H9 (cell line): Measurements from ENCODE around the gene SF3A1. TPM values are rescaled to one million over a fixed set of nuclear protein-coding genes. Genes with fewer than 3 reads are reported as not detected.
A peak's percentile ranks its signal among the peaks of the same experiment; 100 is the strongest.

ENCODE experiments used
- DNase-seq: peaks from one replicate; pipeline ENCODE4 v3.0.0-alpha.2; 2017
- H2AFZ ChIP-seq: one replicate; pipeline ENCODE4 v1.6.1; 2013; ENCODE audit warnings: mild to moderate bottlenecking, low read length, control low read depth, moderate library complexity
- H2AK5ac ChIP-seq: 2 replicates; pipeline ENCODE4 v1.6.1; 2013; ENCODE audit warnings: low read length, control low read depth, mixed read lengths; ENCODE audit not compliant: insufficient read length
- H2BK120ac ChIP-seq: one replicate; pipeline ENCODE4 v1.6.1; 2013; ENCODE audit warnings: low read depth, mild to moderate bottlenecking, low read length, control low read depth, inconsistent platforms; ENCODE audit not compliant: poor library complexity, severe bottlenecking
- H2BK12ac ChIP-seq: 2 replicates; pipeline ENCODE4 v1.6.1; 2013; ENCODE audit warnings: low read length, control low read depth, mixed read lengths, low read depth; ENCODE audit not compliant: insufficient read length
- H2BK15ac ChIP-seq: 2 replicates; pipeline ENCODE4 v1.6.1; 2013; ENCODE audit warnings: low read depth, low read length, control low read depth
- H2BK20ac ChIP-seq: one replicate; pipeline ENCODE4 v1.6.1; 2013; ENCODE audit warnings: low read depth, mild to moderate bottlenecking, low read length, control low read depth, inconsistent platforms; ENCODE audit not compliant: poor library complexity, severe bottlenecking
- H2BK5ac ChIP-seq: 2 replicates; pipeline ENCODE4 v1.6.1; 2013; ENCODE audit warnings: low read length, control low read depth, mixed read lengths; ENCODE audit not compliant: insufficient read length
- H3K14ac ChIP-seq: 2 replicates; pipeline ENCODE4 v1.6.1; 2013; ENCODE audit warnings: low read length, control low read depth; ENCODE audit not compliant: insufficient read depth
- H3K18ac ChIP-seq: 2 replicates; pipeline ENCODE4 v1.6.1; 2013; ENCODE audit warnings: low read depth, mild to moderate bottlenecking, mixed read lengths, low read length, control low read depth; ENCODE audit not compliant: insufficient read length
- H3K23ac ChIP-seq: 2 replicates; pipeline ENCODE4 v1.6.1; 2013; ENCODE audit warnings: low read length, control low read depth, mixed read lengths, low read depth; ENCODE audit not compliant: insufficient read length
- H3K23me2 ChIP-seq: 2 replicates; pipeline ENCODE4 v1.6.1; 2013; ENCODE audit warnings: low read depth, mild to moderate bottlenecking, mixed read lengths, low read length, control low read depth; ENCODE audit not compliant: insufficient read length, poor library complexity, severe bottlenecking
- H3K27ac ChIP-seq: 2 replicates; pipeline ENCODE4 v1.5.1; 2013; ENCODE audit warnings: low read length, control low read depth, mixed read lengths, low read depth; ENCODE audit not compliant: insufficient read length
- H3K27me3 ChIP-seq: 2 replicates; pipeline ENCODE4 v1.6.1; 2013; ENCODE audit warnings: low read length, control low read depth, inconsistent platforms; ENCODE audit not compliant: insufficient read depth
- H3K4ac ChIP-seq: 2 replicates; pipeline ENCODE4 v1.6.1; 2013; ENCODE audit warnings: low read depth, mild to moderate bottlenecking, control low read depth, inconsistent platforms, low read length, moderate library complexity
- H3K4me1 ChIP-seq: 2 replicates; pipeline ENCODE4 v1.6.1; 2013; ENCODE audit warnings: low read length, control low read depth, inconsistent platforms; ENCODE audit not compliant: insufficient read depth
- H3K4me2 ChIP-seq: 2 replicates; pipeline ENCODE4 v1.6.1; 2013; ENCODE audit warnings: low read length, control low read depth, mixed read lengths; ENCODE audit not compliant: insufficient read length, insufficient read depth
- H3K56ac ChIP-seq: 2 replicates; pipeline ENCODE4 v1.6.1; 2013; ENCODE audit warnings: low read depth, mild to moderate bottlenecking, mixed read lengths, low read length, control low read depth; ENCODE audit not compliant: insufficient read length
- H3K79me1 ChIP-seq: 2 replicates; pipeline ENCODE4 v1.6.1; 2013; ENCODE audit warnings: low read depth, mild to moderate bottlenecking, moderate library complexity, low read length, control low read depth, inconsistent platforms; ENCODE audit not compliant: insufficient read depth, poor library complexity, severe bottlenecking
- H3K79me2 ChIP-seq: 2 replicates; pipeline ENCODE4 v1.6.1; 2013; ENCODE audit warnings: low read length, control low read depth, inconsistent platforms; ENCODE audit not compliant: insufficient read depth
- H3K9ac ChIP-seq: 2 replicates; pipeline ENCODE4 v1.6.1; 2013; ENCODE audit warnings: low read length, control low read depth, mixed read lengths; ENCODE audit not compliant: insufficient read length; ENCODE audit errors: extremely low read depth
- H3K9me3 ChIP-seq: one replicate; pipeline ENCODE4 v1.6.1; 2013; ENCODE audit warnings: low read depth, low read length, inconsistent platforms; ENCODE audit not compliant: control insufficient read depth
- H3T11ph ChIP-seq: one replicate; pipeline ENCODE4 v1.6.1; 2013; ENCODE audit warnings: mild to moderate bottlenecking, low read length, control low read depth, inconsistent platforms
- H4K20me1 ChIP-seq: one replicate; pipeline ENCODE4 v1.6.1; 2013; ENCODE audit not compliant: control insufficient read depth, insufficient read length, insufficient read depth
- H4K5ac ChIP-seq: 2 replicates; pipeline ENCODE4 v1.6.1; 2013; ENCODE audit warnings: low read depth, mild to moderate bottlenecking, mixed read lengths, low read length, control low read depth; ENCODE audit not compliant: insufficient read length
- H4K8ac ChIP-seq: replicated peaks from 2 replicates; pipeline ENCODE4 v1.6.1; 2013; ENCODE audit warnings: low read length, control low read depth, mixed read lengths, low read depth; ENCODE audit not compliant: insufficient read length
- H4K91ac ChIP-seq: 2 replicates; pipeline ENCODE4 v1.6.1; 2013; ENCODE audit warnings: low read depth, mild to moderate bottlenecking, moderate library complexity, mixed read lengths, low read length, control low read depth; ENCODE audit not compliant: insufficient read length
- H3K27ac Mint-ChIP-seq, 3 experiments: 2 replicates in 2 of 3; 3 replicates in 1 of 3; pipeline ENCODE4 v1.8.0; 2020 to 2021; ENCODE audit warnings: mixed read lengths in 3 of 3, mild to moderate bottlenecking in 1 of 3, moderate library complexity in 1 of 3
- H3K27me3 Mint-ChIP-seq: 2 replicates; pipeline ENCODE4 v1.8.0; 2021; ENCODE audit warnings: low read depth, mild to moderate bottlenecking, moderate library complexity, mixed read lengths
- H3K36me3 Mint-ChIP-seq, 3 experiments: 2 replicates in 2 of 3; 3 replicates in 1 of 3; pipeline ENCODE4 v1.8.0; 2020 to 2021; ENCODE audit warnings: low read depth in 3 of 3, mixed read lengths in 3 of 3; ENCODE audit not compliant: insufficient read depth in 1 of 3
- H3K4me1 Mint-ChIP-seq, 2 experiments: 2 replicates each; pipeline ENCODE4 v1.8.0; 2020; ENCODE audit warnings: mixed read lengths in 2 of 2
- H3K4me3 Mint-ChIP-seq, 2 experiments: 2 replicates in 1 of 2; 3 replicates in 1 of 2; pipeline ENCODE4 v1.8.0; 2020 to 2021; ENCODE audit warnings: mild to moderate bottlenecking in 2 of 2, mixed read lengths in 2 of 2, moderate library complexity in 1 of 2
- H3K9me3 Mint-ChIP-seq, 2 experiments: 2 replicates in 1 of 2; 3 replicates in 1 of 2; pipeline ENCODE4 v1.8.0; 2020; ENCODE audit warnings: mild to moderate bottlenecking in 2 of 2, mixed read lengths in 2 of 2, moderate library complexity in 1 of 2
- WGBS: extraction: QIAGEN DNeasy Blood & Tissue Kit; methylation state at CpG from one replicate; pipeline ENCODE4 v1.1.7; 2013; ENCODE audit warnings: missing lambda C conversion rate, low lambda C conversion rate, mixed read lengths; ENCODE audit not compliant: insufficient read length; ENCODE audit errors: extremely low coverage; 5-methylcytosine and 5-hydroxymethylcytosine counted together
- total RNA-seq: library from RNA; stranded (reverse); gene quantifications from 2 replicates; pipeline ENCODE4 v1.2.1, GENCODE V29; 2021
- TF ChIP-seq, protein P1 (sequence below): fragments of 200-600 bp; sonication (generic); conservative IDR thresholded peaks from 3 replicates; pipeline ENCODE4 v1.8.0; 2021; ENCODE audit warnings: antibody characterized with exemption, mild to moderate bottlenecking

Gene SF3A1
- total RNA-seq, 1 experiment from 2014 or later: 225 TPM

DNA sequence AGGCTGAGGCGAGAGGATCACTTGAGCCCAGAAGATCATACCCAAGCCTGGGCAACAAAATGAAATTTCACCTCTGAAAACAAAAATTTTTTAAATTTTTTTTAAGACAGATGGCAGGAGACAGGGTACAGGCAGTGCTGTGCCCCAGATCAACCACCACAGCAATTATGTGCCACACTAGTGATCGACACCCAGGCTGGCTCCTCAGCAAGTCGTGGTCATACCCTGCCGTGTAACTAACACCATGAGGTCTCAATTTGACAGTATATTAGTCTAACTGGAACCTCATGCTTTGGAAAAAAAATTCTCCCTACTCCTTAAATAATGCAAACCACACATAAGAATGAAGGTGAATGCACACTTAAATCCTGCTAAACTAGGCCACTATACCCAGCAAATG is 8.3 kb downstream of the SF3A1 start:
- H4K5ac ChIP-seq: no peak overlapping the region
- H2AFZ ChIP-seq: no peak overlapping the region
- H3K79me1 ChIP-seq: no peaks in the 10 kb centered on the region
- H4K8ac ChIP-seq: no peak overlapping the region
- no peak overlapping the region for H3K9ac ChIP-seq
- no peak overlapping the region for H2BK20ac ChIP-seq
- no peak overlapping the region for H2AK5ac ChIP-seq
- Mint-ChIP-seq H3K27ac (peak overlapping the region in 1 of 3 experiments; percentile 73; a peak in 2 of 7 replicates), H3K9me3 (no peaks in the 10 kb centered on the region), H3K27me3 (no peaks in the 10 kb centered on the region), H3K4me3 (no peak overlapping the region), H3K4me1 (no peaks in the 10 kb centered on the region), H3K36me3 (peaks cover 48 to 85% (median 85%) of the 10 kb centered on the region in 3 experiments)
- no peak overlapping the region for H3K18ac ChIP-seq
- H3K4me1 ChIP-seq: no peaks in the 10 kb centered on the region
- no peak overlapping the region for H3K56ac ChIP-seq
- H3T11ph ChIP-seq: no peak overlapping the region
- H3K23ac ChIP-seq: no peak overlapping the region
- H4K91ac ChIP-seq: no peak overlapping the region
- H3K4ac ChIP-seq: no peak overlapping the region
- no peaks in the 10 kb centered on the region for H3K23me2 ChIP-seq
- no peak overlapping the region for H2BK5ac ChIP-seq
- no peaks in the 10 kb centered on the region for H4K20me1 ChIP-seq
- H3K27me3 ChIP-seq: no peaks in the 10 kb centered on the region
- DNase-seq: no peak
- no CpG with 5 or more reads among the region's 4 CpGs for WGBS
- H2BK120ac ChIP-seq: no peak overlapping the region
- peaks cover 7% of the 10 kb centered on the region; the same call in 1 of the 2 replicates for H3K79me2 ChIP-seq
- no peak overlapping the region for H3K27ac ChIP-seq
- H2BK15ac ChIP-seq: no peak overlapping the region
- TF ChIP-seq, protein P1, sequence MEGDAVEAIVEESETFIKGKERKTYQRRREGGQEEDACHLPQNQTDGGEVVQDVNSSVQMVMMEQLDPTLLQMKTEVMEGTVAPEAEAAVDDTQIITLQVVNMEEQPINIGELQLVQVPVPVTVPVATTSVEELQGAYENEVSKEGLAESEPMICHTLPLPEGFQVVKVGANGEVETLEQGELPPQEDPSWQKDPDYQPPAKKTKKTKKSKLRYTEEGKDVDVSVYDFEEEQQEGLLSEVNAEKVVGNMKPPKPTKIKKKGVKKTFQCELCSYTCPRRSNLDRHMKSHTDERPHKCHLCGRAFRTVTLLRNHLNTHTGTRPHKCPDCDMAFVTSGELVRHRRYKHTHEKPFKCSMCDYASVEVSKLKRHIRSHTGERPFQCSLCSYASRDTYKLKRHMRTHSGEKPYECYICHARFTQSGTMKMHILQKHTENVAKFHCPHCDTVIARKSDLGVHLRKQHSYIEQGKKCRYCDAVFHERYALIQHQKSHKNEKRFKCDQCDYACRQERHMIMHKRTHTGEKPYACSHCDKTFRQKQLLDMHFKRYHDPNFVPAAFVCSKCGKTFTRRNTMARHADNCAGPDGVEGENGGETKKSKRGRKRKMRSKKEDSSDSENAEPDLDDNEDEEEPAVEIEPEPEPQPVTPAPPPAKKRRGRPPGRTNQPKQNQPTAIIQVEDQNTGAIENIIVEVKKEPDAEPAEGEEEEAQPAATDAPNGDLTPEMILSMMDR: no peak
- H3K9me3 ChIP-seq: no peaks in the 10 kb centered on the region
- no peak overlapping the region for H2BK12ac ChIP-seq
- H3K14ac ChIP-seq: no peak overlapping the region
- H3K4me2 ChIP-seq: no peak overlapping the region
